DOHH2 (cell line): ENCODE data around the gene ANKMY1.

Experiments used
- CTCF ChIP-seq: fragments of 200-600 bp; sonication (generic); IDR thresholded peaks from one replicate; pipeline ENCODE4 v1.5.1; 2014; ENCODE audit warnings: antibody characterized with exemption, mild to moderate bottlenecking, low read depth, low read length; ENCODE audit not compliant: poor library complexity, severe bottlenecking
- EZH2phosphoT487 ChIP-seq: fragments of 200-600 bp; sonication (generic); IDR thresholded peaks from 2 replicates; pipeline ENCODE4 v1.6.1; 2017; ENCODE audit warnings: borderline replicate concordance, mild to moderate bottlenecking, antibody characterized with exemption, low read length, moderate library complexity, mixed read lengths

GRCh38 chr2:240437551-240437860 is 120.3 kb downstream of the ANKMY1 start:
- TF ChIP-seq CTCF (no peak), EZH2phosphoT487 (no peak)
